HG02943 (cell line): ENCODE measurements around the gene RGS16.

ENCODE experiments used
- ATAC-seq: cut with Tn5 transposase; IDR thresholded peaks from one replicate; pipeline ENCODE4 v1.9.1; 2021; ENCODE audit warnings: mild to moderate bottlenecking, low read depth, moderate library complexity; ENCODE audit not compliant: unreplicated experiment

Gene RGS16

GRCh38 chr1:182610606-182611194 is 6.5 kb upstream of the RGS16 start:
- no peak for ATAC-seq

DNA sequence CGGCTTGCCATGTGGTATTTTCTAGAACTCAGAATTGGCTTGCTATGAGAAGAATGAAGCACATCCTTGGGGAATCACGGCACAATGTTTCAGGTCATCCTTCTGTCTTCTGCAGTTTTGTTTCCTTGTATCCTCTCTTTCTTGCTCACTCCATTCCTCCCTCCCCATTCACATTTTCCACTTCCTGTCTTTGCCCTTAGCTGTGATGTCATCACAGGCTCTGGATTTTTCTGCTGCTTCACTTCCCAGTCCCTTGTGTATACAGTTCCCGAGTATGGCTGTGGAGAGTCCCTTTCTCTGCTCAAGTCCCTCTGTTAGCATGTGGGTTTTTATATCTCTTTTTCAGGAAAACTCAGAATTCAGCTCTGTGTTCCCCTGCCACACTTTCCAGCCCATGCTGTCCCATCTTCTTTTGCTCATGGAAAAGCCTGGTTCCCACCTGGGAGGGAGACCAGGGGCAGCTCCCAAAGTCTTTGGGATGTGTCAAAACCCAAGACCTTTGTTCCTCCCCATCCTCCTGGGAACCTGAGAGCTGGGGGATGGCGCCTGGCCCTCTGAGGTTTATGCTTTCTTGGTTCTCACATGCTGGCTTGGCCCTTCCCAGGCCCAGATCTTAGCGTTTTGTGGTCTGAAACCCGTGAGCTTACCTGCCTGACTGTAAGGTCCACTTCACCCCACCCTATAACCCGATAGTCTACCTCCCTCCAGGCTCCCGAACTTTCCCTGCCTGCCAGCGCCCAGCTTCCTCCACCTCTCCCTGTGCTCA is 4.8 kb upstream of the RGS16 start:
- no peak for ATAC-seq

DNA sequence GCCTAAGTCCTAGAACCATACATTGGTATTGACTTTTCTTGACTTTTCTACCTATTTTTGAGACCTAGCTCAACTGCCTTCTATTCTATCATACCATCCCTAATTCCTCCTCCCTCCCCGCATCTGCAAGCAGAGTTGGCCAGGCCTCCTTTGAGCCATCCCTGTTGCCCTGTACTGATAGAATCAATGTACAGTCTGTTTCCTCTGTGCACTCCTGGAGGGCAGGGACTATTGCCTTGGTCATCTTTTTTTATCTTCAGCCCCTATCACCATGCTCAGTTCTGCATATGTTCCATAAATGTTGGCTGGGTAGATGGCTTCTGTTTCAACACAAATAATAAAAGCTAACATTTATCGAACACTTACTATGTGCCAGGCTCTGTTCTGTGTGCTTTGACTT is 4.0 kb upstream of the RGS16 start:
- ATAC-seq: no peak

DNA sequence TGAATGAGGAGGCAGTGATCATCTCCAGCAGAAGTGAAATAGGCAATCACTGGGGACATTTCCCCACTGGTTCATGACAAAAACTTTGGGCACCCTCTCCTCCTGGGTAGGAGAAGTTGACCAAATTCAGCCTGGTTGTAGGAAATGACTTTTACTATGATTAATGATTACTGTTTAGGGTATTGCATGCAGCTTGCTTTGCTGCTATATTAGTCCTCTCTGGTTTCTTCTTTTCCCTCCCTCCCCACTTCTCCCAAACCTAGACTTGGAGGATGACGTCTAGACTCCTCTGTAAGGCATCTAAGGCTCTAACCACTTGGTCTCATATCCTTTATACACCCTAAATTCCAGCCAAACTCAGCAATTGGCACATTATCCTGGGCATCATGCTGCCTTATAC is 3.4 kb upstream of the RGS16 start:
- no peak for ATAC-seq

- peak; percentile 5 for ATAC-seq
Measured at GRCh38 chr1:182603646-182604174, 479 bp downstream of the RGS16 start.

DNA sequence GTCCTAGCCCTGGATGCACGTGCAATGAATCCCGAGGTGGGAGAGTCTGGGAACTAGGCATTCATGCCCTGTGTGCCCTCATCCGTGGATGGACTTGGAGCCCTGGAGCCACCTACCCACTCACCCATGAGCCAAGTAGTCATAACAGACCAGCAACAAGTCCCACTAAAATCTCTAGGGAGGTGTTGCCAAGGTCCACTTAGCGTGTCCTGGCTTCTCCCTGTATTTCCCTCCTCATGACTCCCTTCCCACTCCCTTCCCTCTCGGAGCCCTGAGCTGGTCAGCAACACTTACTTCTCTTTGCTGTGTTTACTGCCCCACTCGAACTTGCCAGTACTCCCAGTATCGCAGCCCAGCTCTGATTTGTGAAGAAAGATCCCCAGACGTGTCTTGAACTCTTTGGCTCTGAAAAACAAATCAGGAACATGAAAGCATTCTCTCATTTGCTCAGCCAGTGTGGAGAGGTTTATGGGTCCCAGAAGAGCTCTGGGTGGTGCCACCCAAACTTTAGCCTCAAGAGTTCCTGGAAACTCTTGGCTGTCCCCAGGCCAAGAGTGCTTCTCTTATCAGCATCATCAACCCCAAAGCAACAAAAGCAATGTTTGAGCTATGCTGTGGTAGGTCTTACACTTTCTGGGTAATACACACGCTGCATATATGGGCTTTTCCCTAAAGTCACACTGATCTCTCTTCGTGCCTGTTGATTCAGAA is 1.1 kb downstream of the RGS16 start:
- ATAC-seq: no peak

- no peak for ATAC-seq
Measured at GRCh38 chr1:182601913-182602312, 2.3 kb downstream of the RGS16 start.

GRCh38 chr1:182601416-182601786 is 2.8 kb downstream of the RGS16 start:
- no peak for ATAC-seq

- ATAC-seq: no peak
Measured at GRCh38 chr1:182600745-182601415, 3.3 kb downstream of the RGS16 start.

GRCh38 chr1:182600036-182600713 is 4.0 kb downstream of the RGS16 start:
- no peak for ATAC-seq

GRCh38 chr1:182599339-182599738 is 4.8 kb downstream of the RGS16 start:
- ATAC-seq: no peak

- ATAC-seq: no peak
Measured at GRCh38 chr1:182598296-182598695, 5.9 kb downstream of the RGS16 start.

DNA sequence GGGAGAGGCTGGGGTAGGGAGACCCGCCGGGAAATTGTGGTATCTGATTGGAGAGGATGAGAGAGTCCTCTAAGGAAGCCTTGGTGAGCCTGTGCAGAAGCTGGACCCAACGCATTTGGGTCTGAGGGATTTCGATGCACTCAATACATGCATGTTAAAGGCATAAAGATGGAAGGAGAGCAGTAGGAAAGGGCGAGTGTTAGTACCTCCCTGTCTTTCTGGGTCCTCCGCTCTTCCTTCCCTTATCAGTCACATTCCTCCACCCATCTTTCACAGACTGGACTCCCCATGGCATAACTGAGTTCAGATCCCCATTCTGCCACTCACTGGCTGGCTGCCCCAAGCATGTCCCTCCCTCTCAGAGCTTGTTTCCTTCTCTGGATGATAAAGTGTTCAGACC is 7.3 kb downstream of the RGS16 start:
- no peak for ATAC-seq

- ATAC-seq: no peak
Measured at GRCh38 chr1:182595641-182596240, 8.4 kb downstream of the RGS16 start.

DNA sequence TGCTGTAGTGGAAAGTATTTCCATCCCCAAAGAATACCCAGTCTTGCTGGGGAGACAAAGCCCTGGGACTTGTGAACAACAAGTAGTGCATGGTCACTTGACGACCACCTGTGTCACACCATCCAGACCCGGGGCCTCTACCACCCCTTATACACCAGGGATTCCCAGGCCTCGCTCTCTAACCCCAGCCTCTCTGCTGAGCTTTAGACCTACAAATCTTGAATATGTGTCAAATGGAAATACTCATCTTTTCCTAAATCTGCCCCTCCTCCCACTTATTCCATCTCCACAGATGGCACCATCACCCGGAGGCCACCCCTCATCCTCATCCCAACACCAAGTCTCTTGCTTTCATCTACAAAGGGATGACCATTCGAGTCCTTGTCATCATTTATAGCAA is 14.3 kb downstream of the RGS16 start:
- no peak for ATAC-seq

- ATAC-seq: no peak
Measured at GRCh38 chr1:182589520-182589919, 14.7 kb downstream of the RGS16 start.

- peak; percentile 82 for ATAC-seq
Measured at GRCh38 chr1:182588500-182589396, 15.4 kb downstream of the RGS16 start, which contains the start of gene RNASEL. RNASEL (minus strand) TSS chr1:182589256; CDS start chr1:182586806, 2,450 bp downstream.

DNA sequence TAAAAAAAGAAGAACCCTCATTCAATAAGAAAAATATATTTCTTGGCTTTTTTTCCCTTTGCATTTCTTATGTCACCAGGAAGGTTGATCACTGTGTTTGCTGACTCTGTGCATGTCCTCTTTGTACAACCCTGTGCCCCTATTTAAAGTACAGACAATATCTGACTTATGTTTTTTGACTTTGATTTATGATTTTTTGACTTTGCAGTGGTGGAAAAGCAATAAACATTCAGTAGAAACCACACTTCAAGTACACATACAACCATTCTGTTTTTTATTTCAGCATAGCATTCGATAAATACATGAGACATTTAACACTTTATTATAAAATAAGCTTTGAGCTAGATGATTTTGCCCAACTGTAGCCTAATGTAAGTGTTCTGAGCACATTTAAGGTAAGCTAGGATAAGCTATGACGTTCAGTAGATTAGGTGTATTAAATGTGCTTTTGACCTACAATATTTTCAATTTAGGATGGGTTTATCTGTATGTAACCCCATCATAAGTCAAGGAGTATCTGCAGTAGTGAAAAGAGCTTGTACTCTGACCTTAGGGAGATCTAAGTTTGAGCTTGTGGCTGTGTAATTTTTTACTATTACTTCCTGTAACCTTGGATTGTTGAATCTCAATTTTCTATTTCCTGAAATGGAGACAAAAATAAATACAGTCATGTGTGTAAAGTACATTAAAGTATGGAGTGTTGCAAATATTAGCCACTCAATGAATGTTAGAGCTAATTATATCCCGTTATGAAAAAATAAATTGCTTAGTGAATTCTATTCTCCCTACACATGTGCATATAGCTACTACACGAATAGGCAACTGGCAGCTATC is 16.3 kb downstream of the RGS16 start:
- peak; percentile 35 for ATAC-seq
